H9 (cell line): ENCODE data around the gene MREG. TPM values are rescaled to one million over a fixed set of nuclear protein-coding genes. Genes with fewer than 3 reads are reported as not detected.

ENCODE experiments used
- DNase-seq: peaks from one replicate; pipeline ENCODE4 v3.0.0-alpha.2; 2017
- H2AFZ ChIP-seq: one replicate; pipeline ENCODE4 v1.6.1; 2013; ENCODE audit warnings: mild to moderate bottlenecking, low read length, control low read depth, moderate library complexity
- H2AK5ac ChIP-seq: 2 replicates; pipeline ENCODE4 v1.6.1; 2013; ENCODE audit warnings: low read length, control low read depth, mixed read lengths; ENCODE audit not compliant: insufficient read length
- H2BK120ac ChIP-seq: one replicate; pipeline ENCODE4 v1.6.1; 2013; ENCODE audit warnings: low read depth, mild to moderate bottlenecking, low read length, control low read depth, inconsistent platforms; ENCODE audit not compliant: poor library complexity, severe bottlenecking
- H2BK12ac ChIP-seq: 2 replicates; pipeline ENCODE4 v1.6.1; 2013; ENCODE audit warnings: low read length, control low read depth, mixed read lengths, low read depth; ENCODE audit not compliant: insufficient read length
- H2BK15ac ChIP-seq: 2 replicates; pipeline ENCODE4 v1.6.1; 2013; ENCODE audit warnings: low read depth, low read length, control low read depth
- H2BK20ac ChIP-seq: one replicate; pipeline ENCODE4 v1.6.1; 2013; ENCODE audit warnings: low read depth, mild to moderate bottlenecking, low read length, control low read depth, inconsistent platforms; ENCODE audit not compliant: poor library complexity, severe bottlenecking
- H2BK5ac ChIP-seq: 2 replicates; pipeline ENCODE4 v1.6.1; 2013; ENCODE audit warnings: low read length, control low read depth, mixed read lengths; ENCODE audit not compliant: insufficient read length
- H3K14ac ChIP-seq: 2 replicates; pipeline ENCODE4 v1.6.1; 2013; ENCODE audit warnings: low read length, control low read depth; ENCODE audit not compliant: insufficient read depth
- H3K18ac ChIP-seq: 2 replicates; pipeline ENCODE4 v1.6.1; 2013; ENCODE audit warnings: low read depth, mild to moderate bottlenecking, mixed read lengths, low read length, control low read depth; ENCODE audit not compliant: insufficient read length
- H3K23ac ChIP-seq: 2 replicates; pipeline ENCODE4 v1.6.1; 2013; ENCODE audit warnings: low read length, control low read depth, mixed read lengths, low read depth; ENCODE audit not compliant: insufficient read length
- H3K23me2 ChIP-seq: 2 replicates; pipeline ENCODE4 v1.6.1; 2013; ENCODE audit warnings: low read depth, mild to moderate bottlenecking, mixed read lengths, low read length, control low read depth; ENCODE audit not compliant: insufficient read length, poor library complexity, severe bottlenecking
- H3K27ac ChIP-seq: 2 replicates; pipeline ENCODE4 v1.5.1; 2013; ENCODE audit warnings: low read length, control low read depth, mixed read lengths, low read depth; ENCODE audit not compliant: insufficient read length
- H3K27me3 ChIP-seq: 2 replicates; pipeline ENCODE4 v1.6.1; 2013; ENCODE audit warnings: low read length, control low read depth, inconsistent platforms; ENCODE audit not compliant: insufficient read depth
- H3K4ac ChIP-seq: 2 replicates; pipeline ENCODE4 v1.6.1; 2013; ENCODE audit warnings: low read depth, mild to moderate bottlenecking, control low read depth, inconsistent platforms, low read length, moderate library complexity
- H3K4me1 ChIP-seq: 2 replicates; pipeline ENCODE4 v1.6.1; 2013; ENCODE audit warnings: low read length, control low read depth, inconsistent platforms; ENCODE audit not compliant: insufficient read depth
- H3K4me2 ChIP-seq: 2 replicates; pipeline ENCODE4 v1.6.1; 2013; ENCODE audit warnings: low read length, control low read depth, mixed read lengths; ENCODE audit not compliant: insufficient read length, insufficient read depth
- H3K56ac ChIP-seq: 2 replicates; pipeline ENCODE4 v1.6.1; 2013; ENCODE audit warnings: low read depth, mild to moderate bottlenecking, mixed read lengths, low read length, control low read depth; ENCODE audit not compliant: insufficient read length
- H3K79me1 ChIP-seq: 2 replicates; pipeline ENCODE4 v1.6.1; 2013; ENCODE audit warnings: low read depth, mild to moderate bottlenecking, moderate library complexity, low read length, control low read depth, inconsistent platforms; ENCODE audit not compliant: insufficient read depth, poor library complexity, severe bottlenecking
- H3K79me2 ChIP-seq: 2 replicates; pipeline ENCODE4 v1.6.1; 2013; ENCODE audit warnings: low read length, control low read depth, inconsistent platforms; ENCODE audit not compliant: insufficient read depth
- H3K9ac ChIP-seq: 2 replicates; pipeline ENCODE4 v1.6.1; 2013; ENCODE audit warnings: low read length, control low read depth, mixed read lengths; ENCODE audit not compliant: insufficient read length; ENCODE audit errors: extremely low read depth
- H3K9me3 ChIP-seq: one replicate; pipeline ENCODE4 v1.6.1; 2013; ENCODE audit warnings: low read depth, low read length, inconsistent platforms; ENCODE audit not compliant: control insufficient read depth
- H3T11ph ChIP-seq: one replicate; pipeline ENCODE4 v1.6.1; 2013; ENCODE audit warnings: mild to moderate bottlenecking, low read length, control low read depth, inconsistent platforms
- H4K20me1 ChIP-seq: one replicate; pipeline ENCODE4 v1.6.1; 2013; ENCODE audit not compliant: control insufficient read depth, insufficient read length, insufficient read depth
- H4K5ac ChIP-seq: 2 replicates; pipeline ENCODE4 v1.6.1; 2013; ENCODE audit warnings: low read depth, mild to moderate bottlenecking, mixed read lengths, low read length, control low read depth; ENCODE audit not compliant: insufficient read length
- H4K8ac ChIP-seq: replicated peaks from 2 replicates; pipeline ENCODE4 v1.6.1; 2013; ENCODE audit warnings: low read length, control low read depth, mixed read lengths, low read depth; ENCODE audit not compliant: insufficient read length
- H4K91ac ChIP-seq: 2 replicates; pipeline ENCODE4 v1.6.1; 2013; ENCODE audit warnings: low read depth, mild to moderate bottlenecking, moderate library complexity, mixed read lengths, low read length, control low read depth; ENCODE audit not compliant: insufficient read length
- H3K27ac Mint-ChIP-seq, 3 experiments: 2 replicates in 2 of 3; 3 replicates in 1 of 3; pipeline ENCODE4 v1.8.0; 2020 to 2021; ENCODE audit warnings: mixed read lengths in 3 of 3, mild to moderate bottlenecking in 1 of 3, moderate library complexity in 1 of 3
- H3K27me3 Mint-ChIP-seq: 2 replicates; pipeline ENCODE4 v1.8.0; 2021; ENCODE audit warnings: low read depth, mild to moderate bottlenecking, moderate library complexity, mixed read lengths
- H3K36me3 Mint-ChIP-seq, 3 experiments: 2 replicates in 2 of 3; 3 replicates in 1 of 3; pipeline ENCODE4 v1.8.0; 2020 to 2021; ENCODE audit warnings: low read depth in 3 of 3, mixed read lengths in 3 of 3; ENCODE audit not compliant: insufficient read depth in 1 of 3
- H3K4me1 Mint-ChIP-seq, 2 experiments: 2 replicates each; pipeline ENCODE4 v1.8.0; 2020; ENCODE audit warnings: mixed read lengths in 2 of 2
- H3K4me3 Mint-ChIP-seq, 2 experiments: 2 replicates in 1 of 2; 3 replicates in 1 of 2; pipeline ENCODE4 v1.8.0; 2020 to 2021; ENCODE audit warnings: mild to moderate bottlenecking in 2 of 2, mixed read lengths in 2 of 2, moderate library complexity in 1 of 2
- H3K9me3 Mint-ChIP-seq, 2 experiments: 2 replicates in 1 of 2; 3 replicates in 1 of 2; pipeline ENCODE4 v1.8.0; 2020; ENCODE audit warnings: mild to moderate bottlenecking in 2 of 2, mixed read lengths in 2 of 2, moderate library complexity in 1 of 2
- CTCF ChIP-seq: fragments of 200-600 bp; sonication (generic); conservative IDR thresholded peaks from 3 replicates; pipeline ENCODE4 v1.8.0; 2021; ENCODE audit warnings: antibody characterized with exemption, mild to moderate bottlenecking
- WGBS: extraction: QIAGEN DNeasy Blood & Tissue Kit; methylation state at CpG from one replicate; pipeline ENCODE4 v1.1.7; 2013; ENCODE audit warnings: missing lambda C conversion rate, low lambda C conversion rate, mixed read lengths; ENCODE audit not compliant: insufficient read length; ENCODE audit errors: extremely low coverage; 5-methylcytosine and 5-hydroxymethylcytosine counted together
- total RNA-seq: library from RNA; stranded (reverse); gene quantifications from 2 replicates; pipeline ENCODE4 v1.2.1, GENCODE V29; 2021

Gene MREG
- total RNA-seq, 1 experiment from 2014 or later, result 21.8 TPM

GRCh38 chr2:215998636-215999035 is 14.7 kb downstream of the MREG start:
- Histone ChIP-seq H3K18ac (no peak overlapping the region), H3K9me3 (no peaks in the 10 kb centered on the region), H3K23ac (no peak overlapping the region), H3K79me1 (peaks cover 4% of the 10 kb centered on the region), H2BK120ac (no peak overlapping the region), H4K91ac (no peak overlapping the region), H3K14ac (no peak overlapping the region), H4K20me1 (no peaks in the 10 kb centered on the region), H2AK5ac (no peak overlapping the region), H3K79me2 (peaks cover 1% of the 10 kb centered on the region; the same call in 1 of the 2 replicates), H4K8ac (no peak overlapping the region), H3K23me2 (no peaks in the 10 kb centered on the region), H2BK12ac (no peak overlapping the region), H4K5ac (no peak overlapping the region), H3K9ac (no peak overlapping the region), H2BK15ac (no peak overlapping the region), H2BK5ac (no peak overlapping the region), H3K27ac (no peak overlapping the region), H2BK20ac (no peak overlapping the region), H3K4me1 (peaks cover 7% of the 10 kb centered on the region; the same call in 1 of the 2 replicates), H2AFZ (no peak overlapping the region), H3K27me3 (no peaks in the 10 kb centered on the region), H3T11ph (no peak overlapping the region), H3K4ac (no peak overlapping the region), H3K56ac (no peak overlapping the region), H3K4me2 (no peak overlapping the region)
- H3K36me3 Mint-ChIP-seq, result peaks cover 14 to 29% (median 27%) of the 10 kb centered on the region in 3 experiments
- TF ChIP-seq CTCF, result no peak
- DNase-seq, result no peak
- peaks cover 0 to 1% of the 10 kb centered on the region in 2 experiments; a peak in 1 of 5 replicates for H3K9me3 Mint-ChIP-seq
- WGBS, result no CpG with 5 or more reads among the region's 2 CpGs
- peaks cover 14 to 19% of the 10 kb centered on the region in 2 experiments for H3K4me1 Mint-ChIP-seq
- H3K27me3 Mint-ChIP-seq, result no peaks in the 10 kb centered on the region
- H3K27ac Mint-ChIP-seq, result no peak overlapping the region
- no peak overlapping the region for H3K4me3 Mint-ChIP-seq
